T-helper 2 cell treated with Interferon-gamma antibody and Interleukin-4, amounts not matched to agents 100 ng/mL and 5 ng/mL, for 36 hours (primary cell): ENCODE results near the gene LRRC36. TPM values are rescaled to one million over a fixed set of nuclear protein-coding genes. Genes with fewer than 3 reads are reported as not detected.

ENCODE experiments used
- total RNA-seq: library from RNA; stranded (reverse); gene quantifications from 2 replicates; pipeline ENCODE4 v1.2.3, GENCODE V29; 2022

Gene LRRC36
- total RNA-seq, 1 donor from 2014 or later: not detected

Other genes starting within 250 kb of the LRRC36 start
- gene PHAF1, start 216.9 kb upstream of the LRRC36 start, total RNA-seq: 18.7 and 19.3 TPM in 2 replicates
- 8.1 and 8.3 TPM in 2 replicates for gene B3GNT9, start 175.8 kb upstream of the LRRC36 start, total RNA-seq
- gene TRADD, start 166.9 kb upstream of the LRRC36 start, total RNA-seq: 48.6 and 52.9 TPM in 2 replicates
- gene FBXL8, start 166.9 kb upstream of the LRRC36 start, total RNA-seq: 32.7 and 34.4 TPM in 2 replicates
- 39.3 and 43.9 TPM in 2 replicates for gene HSF4, start 162.1 kb upstream of the LRRC36 start, total RNA-seq
- gene NOL3, start 156.3 kb upstream of the LRRC36 start, total RNA-seq: 19.4 and 20.2 TPM in 2 replicates
- 50.4 and 57.4 TPM in 2 replicates for gene MATCAP1, start 142.9 kb upstream of the LRRC36 start, total RNA-seq
- gene EXOC3L1, start 136.7 kb upstream of the LRRC36 start, total RNA-seq: 0.09 TPM in 1 of 2 replicates, not detected in the other
- 132 and 133 TPM in 2 replicates for gene E2F4, start 134.7 kb upstream of the LRRC36 start, total RNA-seq
- gene ELMO3, start 127.7 kb upstream of the LRRC36 start, total RNA-seq: 7.4 and 8.2 TPM in 2 replicates
- 46.2 and 51.2 TPM in 2 replicates for gene TMEM208, start 99.7 kb upstream of the LRRC36 start, total RNA-seq
- 60.3 and 64.6 TPM in 2 replicates for gene FHOD1, start 79.3 kb upstream of the LRRC36 start, total RNA-seq
- 2.9 and 3.3 TPM in 2 replicates for gene SLC9A5, start 77.8 kb upstream of the LRRC36 start, total RNA-seq
- 19.5 and 21.3 TPM in 2 replicates for gene PLEKHG4, start 47.3 kb upstream of the LRRC36 start, total RNA-seq
- 0.02 TPM in 1 of 2 replicates, not detected in the other for gene KCTD19, start 74 bp upstream of the LRRC36 start, total RNA-seq
- gene TPPP3, start 66.7 kb downstream of the LRRC36 start, total RNA-seq: not detected in 2 replicates
- gene ZDHHC1, start 89.7 kb downstream of the LRRC36 start, total RNA-seq: 0.36 and 0.48 TPM in 2 replicates
- 0.36 and 0.93 TPM in 2 replicates for gene HSD11B2, start 104.3 kb downstream of the LRRC36 start, total RNA-seq
- 57.2 and 59.6 TPM in 2 replicates for gene ATP6V0D1, start 154.3 kb downstream of the LRRC36 start, total RNA-seq
- gene AGRP, start 156.7 kb downstream of the LRRC36 start, total RNA-seq: not detected in 2 replicates
- gene RIPOR1, start 202.0 kb downstream of the LRRC36 start, total RNA-seq: 14.4 and 14.5 TPM in 2 replicates
- 82.9 and 84.0 TPM in 2 replicates for gene CTCF, start 235.7 kb downstream of the LRRC36 start, total RNA-seq